K562 (cell line): ENCODE results near the gene EXOSC1. TPM values are rescaled to one million over a fixed set of nuclear protein-coding genes. Genes with fewer than 3 reads are reported as not detected.

Experiments
- ATAC-seq: fragments of 200-7000 bp; cut with Tn5 transposase; 3 replicates; pipeline ENCODE4 v1.9.1; 2020; ENCODE audit warnings: moderate library complexity
- BruUV-seq: library from RNA; stranded (reverse); fragments of 400-500 nt; replicated peaks from 2 replicates; lab custom pipeline; 2021; lab: Mats Ljungman, UMichigan
- CTCF ChIA-PET: fragments of 300-600 bp; formaldehyde crosslinking; extraction: SDS; loops from one replicate; lab custom pipeline; 2021; ENCODE audit warnings: low intra/inter-chr PET ratio; lab: Yijun Ruan, JAX
- POLR2A ChIA-PET: fragments of 300-600, 350-650 bp; sonication (Branson Sonifier 250); formaldehyde crosslinking; extraction: SDS; loops from one replicate; lab custom pipeline; 2021; ENCODE audit warnings: antibody characterized with exemption, inconsistent platforms; lab: Yijun Ruan, JAX
- DNase-seq, 4 experiments: peaks; one replicate each; pipeline versions ENCODE4 v3.0.0 to v3.0.0-alpha.2; 2011 to 2018; ENCODE audit warnings: low spot score in 3 of 4, mixed read lengths in 3 of 4; ENCODE audit errors: extremely low read depth in 1 of 4
- FAIRE-seq: peaks from 2 replicates; lab custom pipeline; 2011; peaks lifted over from hg19 to GRCh38; lab: Jason Lieb, UNC
- H2AFZ ChIP-seq: 2 replicates; pipeline ENCODE4 v1.6.0; 2011; ENCODE audit warnings: low read depth, low read length, control low read depth, inconsistent platforms
- H3K27ac ChIP-seq: fragments of 200-600 bp; 3 replicates; pipeline ENCODE4 v1.8.0; 2011; ENCODE audit warnings: low read depth, mild to moderate bottlenecking, control low read depth, inconsistent platforms, low read length, moderate library complexity, mixed read lengths; ENCODE audit errors: extremely low read depth
- H3K27me3 ChIP-seq, 2 experiments: fragments of 300-600 bp in 1 of 2; 2 replicates in 1 of 2; 3 replicates in 1 of 2; pipeline versions ENCODE4 v1.6.0 to v1.8.0; 2011; ENCODE audit warnings: inconsistent platforms in 2 of 2, low read length in 2 of 2, mild to moderate bottlenecking in 1 of 2, mixed read lengths in 1 of 2, moderate library complexity in 1 of 2; ENCODE audit not compliant: control insufficient read depth in 2 of 2, insufficient read depth in 2 of 2
- H3K36me3 ChIP-seq: fragments of 300-600 bp; 3 replicates; pipeline ENCODE4 v1.8.0; 2011; ENCODE audit warnings: mild to moderate bottlenecking, low read length, inconsistent platforms; ENCODE audit not compliant: control insufficient read depth, insufficient read depth
- H3K4me1 ChIP-seq, 2 experiments: fragments of 200-600 bp in 1 of 2; replicated peaks in 1 of 2; 2 replicates in 1 of 2; 3 replicates in 1 of 2; pipeline versions ENCODE4 v1.5.1 to v1.8.0; 2011; ENCODE audit warnings: inconsistent platforms in 2 of 2, low read length in 2 of 2, mild to moderate bottlenecking in 1 of 2, mixed read lengths in 1 of 2, moderate library complexity in 1 of 2; ENCODE audit not compliant: control insufficient read depth in 2 of 2, insufficient read depth in 2 of 2
- H3K4me2 ChIP-seq: 2 replicates; pipeline ENCODE4 v1.6.1; 2011; ENCODE audit warnings: low read length, control low read depth, inconsistent platforms, mixed read lengths; ENCODE audit not compliant: insufficient read depth
- H3K4me3 ChIP-seq: fragments of 200-600 bp; sonication (generic), shearing (Covaris generic); 2 replicates; pipeline ENCODE4 v1.5.1; 2016; ENCODE audit warnings: control low read depth, inconsistent platforms
- H3K79me2 ChIP-seq: fragments of 200-600 bp; 3 replicates; pipeline ENCODE4 v1.8.0; 2011; ENCODE audit warnings: low read length, inconsistent platforms; ENCODE audit not compliant: control insufficient read depth, insufficient read depth
- H3K9ac ChIP-seq, 2 experiments: 2 replicates each; pipeline versions ENCODE4 v1.6.0 to v1.6.1; 2011; ENCODE audit warnings: low read depth in 2 of 2, low read length in 2 of 2, control low read depth in 1 of 2, inconsistent platforms in 1 of 2, mild to moderate bottlenecking in 1 of 2, mixed read lengths in 1 of 2; ENCODE audit not compliant: insufficient read depth in 1 of 2
- H3K9me1 ChIP-seq: one replicate; pipeline ENCODE4 v1.6.0; 2011; ENCODE audit warnings: inconsistent platforms, mild to moderate bottlenecking, low read length, moderate library complexity; ENCODE audit not compliant: control insufficient read depth, insufficient read depth
- H3K9me3 ChIP-seq: replicated peaks from 2 replicates; pipeline ENCODE4 v1.5.1; 2011; ENCODE audit warnings: low read depth, low read length, inconsistent platforms; ENCODE audit not compliant: control insufficient read depth, insufficient read depth
- H4K20me1 ChIP-seq: replicated peaks from 2 replicates; pipeline ENCODE4 v1.6.1; 2011; ENCODE audit warnings: low read length, inconsistent platforms, mixed read lengths; ENCODE audit not compliant: control insufficient read depth, insufficient read depth
- CEBPG ChIP-seq, 3 experiments: fragments of 200-800 bp in 1 of 3; sonication (Bioruptor generic) in 1 of 3; sonication (generic) in 1 of 3; formaldehyde crosslinking in 1 of 3; IDR thresholded peaks in 2 of 3; conservative IDR thresholded peaks in 1 of 3; 2 replicates each; pipeline versions ENCODE4 v1.6.1 to v1.8.0; 2016 to 2022; ENCODE audit warnings: missing compliant biosample characterization in 2 of 3, missing genetic modification characterization in 2 of 3, mild to moderate bottlenecking in 1 of 3, missing genetic modification reagents in 1 of 3
- GABPA ChIP-seq: fragments of 200-800 bp; sonication (Bioruptor generic); conservative IDR thresholded peaks from 2 replicates; pipeline ENCODE4 v1.6.1; 2016; ENCODE audit warnings: low read depth, missing genetic modification characterization, missing compliant biosample characterization
- GATAD2B ChIP-seq: fragments of 450-650 bp; IDR thresholded peaks from 2 replicates; pipeline ENCODE4 v1.6.1; 2017; ENCODE audit warnings: mild to moderate bottlenecking, borderline replicate concordance
- LCOR ChIP-seq: sonication (generic); formaldehyde crosslinking; IDR thresholded peaks from 2 replicates; pipeline ENCODE4 v1.8.0; 2022; ENCODE audit warnings: mild to moderate bottlenecking, missing genetic modification reagents
- NR2C1 ChIP-seq, 2 experiments: fragments of 450-650 bp; IDR thresholded peaks; 2 replicates each; pipeline ENCODE4 v1.6.1; 2017; ENCODE audit warnings: mild to moderate bottlenecking in 2 of 2, antibody characterized with exemption in 1 of 2, inconsistent platforms in 1 of 2, missing compliant biosample characterization in 1 of 2, missing genetic modification characterization in 1 of 2
- NR2C2 ChIP-seq, 2 experiments: fragments of 200-800 bp in 1 of 2; sonication (Bioruptor generic) in 1 of 2; sonication (generic) in 1 of 2; formaldehyde crosslinking in 1 of 2; IDR thresholded peaks; 2 replicates each; pipeline versions ENCODE4 v1.6.1 to v1.8.0; 2016 to 2022; ENCODE audit warnings: mild to moderate bottlenecking in 1 of 2, missing compliant biosample characterization in 1 of 2, missing genetic modification characterization in 1 of 2, missing genetic modification reagents in 1 of 2
- RBFOX2 ChIP-seq: fragments of 200-400 bp; formaldehyde crosslinking; IDR thresholded peaks from 2 replicates; pipeline ENCODE4 v1.6.1; 2017; ENCODE audit warnings: low read depth, mild to moderate bottlenecking, low read length, moderate library complexity
- XRCC4 ChIP-seq: IDR thresholded peaks from one replicate; pipeline ENCODE4 v1.6.1; 2011; ENCODE audit not compliant: insufficient read depth, insufficient read length; ENCODE audit errors: extremely low read depth
- WGBS: fragments of 100-300 bp; shearing (Covaris generic); methylation state at CpG from one replicate; pipeline ENCODE4 v1.1.6; 2016; ENCODE audit warnings: low coverage, mixed read lengths; ENCODE audit not compliant: insufficient coverage; ENCODE audit errors: missing lambda C conversion rate; 5-methylcytosine and 5-hydroxymethylcytosine counted together
- in situ Hi-C: fragments of 300-500 bp; cut with MboI; formaldehyde crosslinking; loops from 4 replicates; pipeline ENCODE4 v1.15.0; 2018; ENCODE audit warnings: inconsistent platforms, mixed read lengths
- intact Hi-C: fragments of 100-400 bp; cut with micrococcal nuclease; formaldehyde crosslinking; loops from 2 replicates; pipeline ENCODE4 v1.14.2; 2022
- polyA plus RNA-seq, 8 experiments: library from polyadenylated mRNA; depleted of rRNA in 4 of 8; stranded (reverse) in 5 of 8; unstranded in 3 of 8; fragments of >200 nt; fragmentation: Nextera tagmentation in 2 of 8; fragmentation: Illumina TruSeq in 1 of 8; extraction: Ambion mirVana in 2 of 8; extraction: Trizol in 1 of 8; gene quantifications; 2 replicates each; pipeline versions ENCODE4 v1.2.1 to v1.2.3, GENCODE V29; 2011 to 2014; ENCODE audit warnings: inconsistent platforms in 1 of 8, missing spikeins in 1 of 8
- total RNA-seq, 7 experiments: library from RNA; depleted of rRNA in 6 of 7; stranded (reverse); fragments of >200 nt in 6 of 7; fragmentation: Illumina TruSeq in 2 of 7; extraction: Trizol in 2 of 7; gene quantifications; 2 replicates each; pipeline versions ENCODE4 v1.2.1 to v1.2.3, GENCODE V29; 2011 to 2021; ENCODE audit warnings: low replicate concordance in 1 of 7

The EXOSC1 gene
- total and polyA plus RNA-seq, 9 of the 15 experiments (the other 6 are each of a cell fraction or from before 2014, with no cell fraction given): 44.3 to 117 (median 67.0) TPM

DNA sequence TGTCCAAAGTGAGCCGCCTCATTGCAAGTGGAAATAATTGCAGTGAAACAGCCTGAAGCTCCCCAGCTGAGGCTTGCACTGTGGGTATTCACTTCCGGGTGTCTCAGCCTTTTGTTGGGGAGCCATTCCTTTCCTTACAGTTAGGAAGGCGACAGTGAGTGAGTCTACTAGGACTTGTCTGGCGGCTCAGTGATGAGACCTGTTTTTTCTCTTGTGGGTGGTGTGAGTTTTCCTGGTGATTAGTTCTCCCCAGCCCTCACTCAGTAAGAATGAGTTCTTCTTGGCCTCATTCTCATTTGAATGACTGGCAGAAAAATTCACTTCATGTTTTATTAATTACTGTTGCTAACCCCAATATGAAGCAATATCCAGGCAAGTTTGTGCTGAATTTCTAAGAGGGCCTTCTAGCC lies 17.2 kb downstream of the EXOSC1 start:
- Histone ChIP-seq H3K9me1 (no peaks in the 10 kb centered on the region), H3K9ac (peak overlapping the region; percentile 81 to 93; a peak in 3 of 4 replicates), H3K27me3 (no peaks in the 10 kb centered on the region), H3K36me3 (peaks cover 56% of the 10 kb centered on the region), H3K27ac (peak overlapping the region; percentile 89; the same call in 2 of the 3 replicates), H2AFZ (no peak overlapping the region), H3K9me3 (no peaks in the 10 kb centered on the region), H4K20me1 (peaks cover 20% of the 10 kb centered on the region), H3K79me2 (peaks cover 46% of the 10 kb centered on the region), H3K4me3 (peak overlapping the region; percentile 90), H3K4me2 (peak overlapping the region; percentile 99), H3K4me1 (peaks cover 6 to 12% of the 10 kb centered on the region in 2 experiments; a peak in 3 of 5 replicates)
- intact Hi-C loops: no loop called here
- POLR2A ChIA-PET: interaction anchor here (0.7 to 1.7 kb wide), 5 partner anchors 10 to 31 kb away, joined by 3 to 6 read pairs (median 4); no protein-coding TSS in a partner anchor
- CTCF ChIA-PET: no interaction called here
- in situ Hi-C loops: no loop called here
- BruUV-seq: no TSS peak
- DNase-seq (peak in 1 of 4 experiments; percentile 24), FAIRE-seq (no peak), ATAC-seq (no peak)
- TF ChIP-seq LCOR (no peak), XRCC4 (no peak), GATAD2B (no peak), NR2C2 (CRISPR knock-in tag; IDR thresholded peaks at IDR 0.05) (no peak), NR2C2 (tag; IDR thresholded peaks at IDR 0.05) (peak; percentile 54), CEBPG (CRISPR knock-in tag; IDR thresholded peaks at IDR 0.05) (no peak), CEBPG (tag; conservative IDR thresholded peaks at IDR 0.05 in 1 of 2, IDR thresholded peaks at IDR 0.05 in 1 of 2) (peak in 1 of 2 experiments; percentile 22; a peak in 1 of 4 replicates), GABPA (0 out of 2 replicates have a peak, but pooled peaks have one; percentile 43), NR2C1 (IDR thresholded peaks at IDR 0.05) (peak; percentile 57), NR2C1 (tag; IDR thresholded peaks at IDR 0.05) (0 out of 2 replicates have a peak, but pooled peaks have one; percentile 30), RBFOX2 (no peak)
- WGBS: 37% methylated on average over 4 of the region's 4 CpGs
